Esophagus squamous epithelium (tissue), 4 donors: Measurements from ENCODE around the gene ARF6.

ENCODE experiments used
- CTCF ChIP-seq, 6 experiments: fragments of 450-650 bp in 4 of 6; fragments of 200-600 bp in 2 of 6; sonication (generic) in 2 of 6; IDR thresholded peaks; one replicate each; pipeline ENCODE4 v1.5.1; 2016 to 2019; ENCODE audit warnings: antibody characterized with exemption in 6 of 6, mild to moderate bottlenecking in 4 of 6, moderate library complexity in 4 of 6
- POLR2A ChIP-seq, 4 donors: fragments of 450-650 bp; IDR thresholded peaks; one replicate each; pipeline ENCODE4 v1.6.1; 2017; ENCODE audit warnings: antibody characterized with exemption in 4 of 4, mild to moderate bottlenecking in 4 of 4, moderate library complexity in 3 of 4

DNA sequence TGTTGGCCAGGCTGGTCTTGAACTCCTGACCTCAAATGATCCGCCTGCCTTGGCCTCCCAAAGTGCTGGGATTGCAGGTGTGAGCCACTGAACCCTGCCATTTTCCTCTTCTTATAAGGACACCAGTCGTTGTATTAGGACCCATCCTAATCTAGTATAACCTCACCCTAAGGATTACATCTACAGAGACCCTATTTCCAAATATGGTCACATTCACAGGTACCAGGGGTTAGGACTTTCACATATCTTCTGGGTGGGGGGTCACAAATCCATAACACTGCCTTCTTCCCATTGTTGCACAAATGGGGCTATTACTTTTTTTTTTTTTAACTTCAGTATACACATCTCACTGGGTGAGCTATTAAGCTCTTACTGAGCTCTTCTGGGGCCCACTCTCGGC is 38.6 kb downstream of the ARF6 start:
- no peak for TF ChIP-seq CTCF (IDR thresholded peaks at IDR 0.05)
- no peak for TF ChIP-seq POLR2A (IDR thresholded peaks at IDR 0.05)
